HG03196 (cell line): Measurements from ENCODE around the gene INS.

Source experiments
- ATAC-seq: cut with Tn5 transposase; IDR thresholded peaks from one replicate; pipeline ENCODE4 v1.9.1; 2021; ENCODE audit not compliant: unreplicated experiment

Gene INS

GRCh38 chr11:2160736-2161259 is at the start of gene INS:
Gene INS, minus strand, starts transcription at chr11:2161209. Its CDS starts 238 bp downstream, at chr11:2160971.
- no peak for ATAC-seq

GRCh38 chr11:2210366-2211112 is 49.5 kb upstream of the INS start:
- ATAC-seq: no peak

- ATAC-seq: no peak
Observed at GRCh38 chr11:2209900-2210321, 48.9 kb upstream of the INS start.

GRCh38 chr11:2209370-2209801 is 48.4 kb upstream of the INS start:
- no peak for ATAC-seq

GRCh38 chr11:2208691-2209369 is 47.8 kb upstream of the INS start:
- ATAC-seq: no peak

GRCh38 chr11:2207773-2208621 is 47.0 kb upstream of the INS start:
- no peak for ATAC-seq

GRCh38 chr11:2207212-2207611 is 46.2 kb upstream of the INS start:
- no peak for ATAC-seq

GRCh38 chr11:2205981-2206690 is 45.1 kb upstream of the INS start:
- no peak for ATAC-seq

- no peak for ATAC-seq
Observed at GRCh38 chr11:2205214-2205720, 44.3 kb upstream of the INS start.

GRCh38 chr11:2204361-2205213 is 43.6 kb upstream of the INS start:
- no peak for ATAC-seq

GRCh38 chr11:2203440-2204259 is 42.6 kb upstream of the INS start:
- no peak for ATAC-seq

- ATAC-seq: no peak
Observed at GRCh38 chr11:2202900-2203439, 42.0 kb upstream of the INS start.

GRCh38 chr11:2202071-2202899 is 41.3 kb upstream of the INS start:
- no peak for ATAC-seq

- no peak for ATAC-seq
Observed at GRCh38 chr11:2201542-2201941, 40.5 kb upstream of the INS start.

GRCh38 chr11:2200957-2201519 is 40.0 kb upstream of the INS start:
- no peak for ATAC-seq

GRCh38 chr11:2200536-2200935 is 39.5 kb upstream of the INS start:
- no peak for ATAC-seq
